GM18519 (cell line): ENCODE data around the gene RFC2.
"Not testable (repeated sequence)": the region's sequence is repeated elsewhere in the genome, so short reads cannot be mapped to it uniquely, and the experiment has no call there.

Experiments
- ATAC-seq: cut with Tn5 transposase; IDR thresholded peaks from one replicate; pipeline ENCODE4 v1.9.1; 2021; ENCODE audit warnings: mild to moderate bottlenecking, moderate library complexity; ENCODE audit not compliant: unreplicated experiment, low FRiP score

Gene RFC2

GRCh38 chr7:74252893-74253292 lies 1.3 kb downstream of the RFC2 start:
- ATAC-seq, result no peak

GRCh38 chr7:74249058-74249457 lies 5.1 kb downstream of the RFC2 start:
- ATAC-seq, result not testable (repeated sequence)

- no peak for ATAC-seq
These were observed 6.0 kb downstream of the RFC2 start for GRCh38 chr7:74248156-74248555.

DNA sequence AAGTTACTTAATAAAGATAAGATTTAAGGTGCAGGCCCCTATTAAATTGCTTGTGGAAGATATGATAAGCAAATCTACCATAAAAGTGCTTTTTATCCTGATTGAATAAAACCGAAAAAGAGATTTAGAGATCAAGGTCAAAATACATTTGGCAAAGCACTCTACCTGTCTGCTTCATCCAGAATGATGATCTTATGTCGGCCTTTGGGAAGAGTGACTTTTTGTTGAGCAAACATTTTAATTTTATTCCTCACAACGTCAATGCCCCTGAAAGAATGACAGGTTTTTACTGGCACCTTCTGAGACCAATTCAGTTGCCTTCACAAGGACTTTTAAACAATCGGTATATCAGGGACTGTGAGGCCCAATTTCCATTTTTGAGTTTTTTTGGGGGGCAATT lies 7.7 kb downstream of the RFC2 start:
- ATAC-seq, result no peak

DNA sequence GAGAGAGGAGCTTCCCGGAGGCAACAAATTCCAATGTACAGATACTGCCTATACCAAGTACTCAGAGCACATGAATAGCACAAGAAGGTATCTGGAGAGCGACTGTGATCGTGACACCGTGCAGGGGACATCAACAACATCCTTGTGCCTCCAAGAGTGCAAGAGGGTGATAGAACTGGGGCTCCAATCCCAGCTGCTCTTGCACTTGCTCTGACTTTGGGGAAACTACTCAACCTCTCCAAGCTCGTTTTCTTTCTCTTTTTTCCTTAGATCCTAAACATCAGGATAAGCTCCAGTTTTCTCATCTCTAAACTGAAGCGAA lies 12.1 kb downstream of the RFC2 start:
- no peak for ATAC-seq

DNA sequence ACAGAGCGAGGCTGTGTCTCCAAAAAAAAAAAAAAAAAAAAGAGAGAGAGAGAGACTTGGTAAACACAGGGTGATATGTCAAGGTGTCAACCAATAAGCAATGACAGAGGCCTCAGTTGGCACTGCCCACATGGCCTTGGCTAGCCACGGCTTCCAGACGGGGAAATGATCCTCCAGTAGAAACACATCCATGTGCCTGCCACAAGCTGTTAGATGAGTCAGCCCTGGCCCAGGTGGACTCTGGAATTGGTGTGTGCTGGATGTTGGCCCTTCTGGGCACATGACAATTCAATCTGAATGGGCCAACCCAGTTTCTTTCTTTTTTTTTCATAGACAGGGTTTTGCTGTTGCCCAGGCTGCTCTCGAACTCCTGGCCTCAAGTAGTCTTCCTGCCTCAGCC lies 13.7 kb downstream of the RFC2 start:
- no peak for ATAC-seq

GRCh38 chr7:74236284-74236683 lies 17.9 kb downstream of the RFC2 start:
- ATAC-seq, result no peak

DNA sequence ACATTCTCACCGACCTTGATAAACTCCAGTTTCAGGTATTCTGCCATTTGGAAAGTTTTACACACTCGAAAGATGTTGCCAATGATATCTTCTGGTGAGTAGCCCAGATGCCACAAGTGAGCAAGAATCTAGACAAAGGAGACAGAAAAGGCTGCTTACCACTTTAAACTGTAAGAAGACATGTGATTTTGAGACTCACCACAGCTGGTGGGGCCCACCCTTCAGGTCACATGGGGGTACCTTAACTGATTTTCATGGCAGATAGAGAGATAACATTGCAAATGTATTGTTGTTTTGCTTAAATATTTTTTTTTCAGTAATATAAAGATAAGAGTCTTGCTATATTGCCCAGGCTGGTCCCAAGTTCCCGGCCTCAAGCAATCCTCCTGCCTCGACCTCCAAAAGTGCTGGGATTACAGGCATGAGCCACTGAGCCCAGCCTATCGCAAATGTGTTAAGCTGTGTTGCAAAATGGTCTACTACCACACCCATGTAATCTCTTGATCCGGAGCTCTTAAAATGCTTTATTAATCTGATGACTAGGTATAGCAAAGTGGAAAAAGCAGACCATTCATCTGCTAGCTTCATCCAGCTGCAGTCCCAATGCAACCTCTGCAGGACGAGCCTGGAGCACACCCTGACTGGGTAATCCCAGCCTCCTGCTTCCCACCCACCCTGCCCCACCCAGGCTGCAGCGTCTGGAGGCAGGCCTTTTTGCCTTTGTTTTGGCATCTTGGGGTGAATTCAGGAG lies 18.5 kb downstream of the RFC2 start:
- no peak for ATAC-seq

GRCh38 chr7:74233655-74234285 lies 20.4 kb downstream of the RFC2 start:
- no peak for ATAC-seq

- no peak for ATAC-seq
These were observed 23.0 kb downstream of the RFC2 start for GRCh38 chr7:74231232-74231590.

GRCh38 chr7:74230446-74231231 lies 23.6 kb downstream of the RFC2 start:
- ATAC-seq, result no peak

DNA sequence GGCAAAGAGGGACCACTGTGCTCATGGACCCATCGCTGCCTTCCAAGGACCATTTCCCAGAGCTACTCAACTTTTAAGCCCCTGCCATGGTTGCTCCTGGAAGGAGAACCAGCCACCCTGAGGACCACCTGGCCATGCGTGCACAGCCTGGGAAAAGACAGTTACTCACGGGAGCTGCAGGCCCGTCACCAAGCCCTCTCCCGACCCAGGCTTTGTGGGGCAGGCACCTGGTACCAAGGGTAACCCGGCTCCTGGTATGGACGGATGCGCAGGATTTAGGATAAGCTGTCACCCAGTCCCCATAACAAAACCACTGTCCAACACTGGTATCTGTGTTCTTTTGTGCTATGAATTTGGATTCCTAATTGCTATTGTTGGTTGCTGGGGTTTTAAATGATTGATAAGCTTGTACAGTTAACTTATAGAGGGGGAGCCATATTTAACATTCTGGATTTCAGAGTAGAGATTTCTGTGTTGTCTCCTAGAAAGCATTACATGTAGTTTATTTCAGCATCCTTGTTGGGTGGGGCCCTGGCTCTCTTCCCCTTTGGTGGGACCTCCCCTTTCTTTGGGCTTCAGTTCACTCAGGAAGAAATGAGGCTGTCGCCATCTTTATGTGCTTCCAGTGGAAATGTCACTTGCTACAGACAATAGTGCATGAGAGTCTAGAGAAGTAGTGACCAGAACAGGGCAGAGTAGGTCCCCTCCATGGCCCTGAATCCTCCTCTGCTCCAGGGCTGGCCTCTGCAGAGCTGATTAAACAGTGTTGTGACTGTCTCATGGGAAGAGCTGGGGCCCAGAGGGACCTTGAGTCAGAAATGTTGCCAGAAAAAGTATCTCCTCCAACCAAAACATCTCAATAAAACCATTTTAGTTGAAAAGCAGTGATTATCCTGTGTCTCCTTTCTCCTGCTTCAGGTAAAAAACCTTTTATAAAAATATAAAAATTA lies 25.0 kb downstream of the RFC2 start:
- ATAC-seq, result no peak

- no peak for ATAC-seq
These were observed 27.6 kb downstream of the RFC2 start for GRCh38 chr7:74226633-74227032.

DNA sequence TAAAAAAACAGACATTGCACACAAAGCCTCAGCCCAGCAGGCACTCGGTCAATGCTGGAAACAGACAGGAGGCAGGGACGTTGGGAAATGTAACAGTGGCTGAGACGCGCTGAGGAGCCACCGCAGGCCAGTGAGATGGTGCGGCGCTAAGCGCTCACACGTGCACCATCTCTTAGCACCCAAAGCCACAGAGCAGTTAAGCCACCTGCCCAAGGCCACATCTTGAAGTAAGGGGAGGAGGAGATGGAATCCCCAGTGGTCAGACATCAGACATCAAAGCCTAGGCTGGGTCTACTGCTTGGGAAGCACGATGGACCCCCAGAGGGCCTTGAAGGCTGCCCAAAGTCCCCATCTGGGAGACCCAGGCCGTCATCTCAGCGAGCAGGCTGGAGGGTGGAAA lies 28.8 kb downstream of the RFC2 start:
- no peak for ATAC-seq

GRCh38 chr7:74224907-74225306 lies 29.3 kb downstream of the RFC2 start:
- not testable (repeated sequence) for ATAC-seq

- ATAC-seq, result no peak
These were observed 29.7 kb downstream of the RFC2 start for GRCh38 chr7:74224511-74224832.

DNA sequence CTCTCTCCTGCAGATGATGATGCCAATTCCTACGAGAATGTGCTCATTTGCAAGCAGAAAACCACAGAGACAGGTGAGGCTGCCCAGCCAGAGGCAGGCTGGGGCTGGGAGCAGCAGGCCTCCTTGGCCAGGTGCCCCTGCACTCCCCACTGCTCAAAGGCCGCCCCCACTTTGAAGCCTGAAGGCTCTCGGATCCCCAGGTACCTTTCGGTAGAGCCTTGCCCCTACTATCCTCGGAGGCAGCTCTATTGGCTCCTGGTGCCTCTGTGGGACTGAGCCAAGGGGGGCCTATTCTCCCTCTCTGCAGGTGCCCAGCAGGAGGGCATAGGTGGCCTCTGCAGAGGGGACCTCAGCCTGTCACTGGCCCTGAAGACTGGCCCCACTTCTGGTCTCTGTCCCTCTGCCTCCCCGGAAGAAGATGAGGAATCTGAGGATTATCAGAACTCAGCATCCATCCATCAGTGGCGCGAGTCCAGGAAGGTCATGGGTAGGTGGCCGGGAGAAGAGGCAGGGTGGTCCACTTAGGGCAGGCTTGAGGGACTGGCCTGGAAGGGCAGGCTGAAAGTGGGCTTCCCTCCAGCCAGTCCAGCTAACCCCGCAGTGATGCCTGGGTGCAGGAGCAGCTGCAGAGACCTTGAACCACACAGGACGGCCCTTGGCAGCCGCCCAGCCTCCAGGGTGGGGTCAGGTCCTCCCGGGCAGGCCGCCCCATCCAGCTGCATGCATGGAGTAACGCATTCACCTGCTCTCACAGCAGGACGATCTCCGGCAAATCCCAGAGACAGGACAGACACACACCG lies 30.3 kb downstream of the RFC2 start:
- no peak for ATAC-seq

DNA sequence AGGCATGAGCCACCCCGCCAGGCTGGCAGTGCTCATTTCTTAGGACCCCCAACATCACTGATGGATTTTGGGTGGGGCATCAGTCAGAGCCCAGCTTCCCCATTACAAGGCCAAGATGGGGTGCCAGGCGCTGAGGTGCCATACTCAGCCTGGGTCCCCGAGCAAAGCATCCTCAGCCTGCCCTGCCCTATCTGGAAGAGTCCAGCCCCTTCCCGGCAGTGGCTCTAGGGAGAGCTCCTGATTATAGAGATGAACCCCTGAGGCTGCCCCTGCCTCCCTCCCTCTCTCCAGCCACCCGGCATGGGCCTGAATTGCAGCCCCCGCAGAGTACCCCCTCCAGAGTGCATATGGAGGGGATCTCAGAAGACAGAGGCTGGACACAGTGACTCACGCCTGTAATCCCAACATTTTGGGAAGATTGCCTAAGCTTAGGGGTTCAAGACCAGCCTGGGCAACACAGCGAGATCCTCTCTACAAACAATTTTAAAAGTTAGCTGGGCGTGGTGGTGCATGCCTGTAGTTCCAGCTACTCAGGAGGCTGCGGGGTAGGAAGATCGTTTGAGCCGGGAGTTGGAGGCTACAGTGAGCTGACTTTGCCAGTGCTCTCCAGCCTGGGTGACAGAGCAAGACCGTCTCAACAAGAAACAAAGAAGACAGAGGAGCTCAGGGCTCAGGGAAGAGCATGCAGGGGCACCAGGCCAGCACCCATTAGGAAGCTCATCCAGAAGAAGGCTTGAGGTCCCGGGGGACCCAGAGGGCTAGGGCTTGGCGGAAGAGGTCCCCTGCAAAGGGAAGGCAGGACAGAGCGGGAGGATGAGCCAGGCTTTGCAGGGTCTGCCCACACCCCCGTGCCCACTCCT lies 31.1 kb downstream of the RFC2 start:
- no peak for ATAC-seq

GRCh38 chr7:74221713-74222112 lies 32.5 kb downstream of the RFC2 start:
- no peak for ATAC-seq
